Thoracic aorta (tissue), 2 donors: Measurements from ENCODE around the gene ZNF304. TPM values are rescaled to one million over a fixed set of nuclear protein-coding genes. Genes with fewer than 3 reads are reported as not detected.

Source experiments
- ATAC-seq: fragments of 150-250 bp; one replicate; pipeline ENCODE4 v1.8.0; 2017; ENCODE audit warnings: low read depth; ENCODE audit not compliant: insufficient number of reproducible peaks, low FRiP score
- DNase-seq: peaks from one replicate; pipeline ENCODE4 v3.0.0-alpha.2; 2020; ENCODE audit warnings: low spot score
- H3K27ac ChIP-seq, 2 donors: fragments of 200-600 bp; sonication (generic); 1 replicate in 1 of 2; 2 replicates in 1 of 2; pipeline ENCODE4 v1.5.1; 2016; ENCODE audit warnings: mild to moderate bottlenecking in 2 of 2, moderate library complexity in 2 of 2
- H3K27me3 ChIP-seq: fragments of 200-600 bp; sonication (generic); replicated peaks from 2 replicates; pipeline ENCODE4 v1.6.0; 2016; ENCODE audit warnings: mild to moderate bottlenecking; ENCODE audit not compliant: insufficient read depth
- H3K36me3 ChIP-seq: fragments of 200-600 bp; sonication (generic); one replicate; pipeline ENCODE4 v1.5.1; 2016
- H3K4me1 ChIP-seq, 2 donors: fragments of 200-600 bp; sonication (generic); 1 replicate in 1 of 2; 2 replicates in 1 of 2; pipeline versions ENCODE4 v1.5.1 to v1.6.0; 2016; ENCODE audit warnings: low read depth in 2 of 2, mild to moderate bottlenecking in 1 of 2; ENCODE audit not compliant: control insufficient read depth in 1 of 2
- H3K4me3 ChIP-seq: fragments of 200-600 bp; sonication (generic); 2 replicates; pipeline ENCODE4 v1.5.1; 2016; ENCODE audit warnings: mild to moderate bottlenecking
- H3K9me3 ChIP-seq: fragments of 200-600 bp; sonication (generic); 2 replicates; pipeline ENCODE4 v1.5.1; 2016
- total RNA-seq, 2 donors: library from RNA; depleted of rRNA; stranded (reverse); fragments of >200 nt; gene quantifications; one replicate each; pipeline versions ENCODE4 v1.1.0 to v1.2.3, GENCODE V29; 2016
- TF ChIP-seq, protein P1 (sequence below): fragments of 200-600 bp; sonication (generic); IDR thresholded peaks from one replicate; pipeline ENCODE4 v1.5.1; 2019; ENCODE audit warnings: antibody characterized with exemption

Gene ZNF304
- total RNA-seq, 2 donors from 2014 or later = 6.2 to 7.5 TPM

DNA sequence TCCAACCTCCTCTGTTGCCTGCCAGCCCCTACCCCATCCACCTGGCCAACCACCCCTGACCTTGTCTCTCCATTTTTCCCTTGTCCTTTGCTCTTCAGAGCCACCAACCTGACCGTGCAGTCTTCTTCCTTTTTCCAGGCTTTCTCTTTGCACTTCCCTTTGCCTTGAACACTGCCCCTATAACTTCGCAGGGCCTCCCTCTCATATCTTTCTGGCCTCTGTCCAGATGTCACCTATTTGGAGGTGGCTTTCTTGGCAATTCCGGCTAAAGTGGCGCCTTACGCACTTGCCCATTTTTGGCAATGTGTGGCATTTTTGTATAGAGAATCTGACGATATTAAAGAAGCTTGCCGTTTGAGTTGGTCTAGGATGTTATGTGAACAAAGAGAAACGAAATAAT lies 30.0 kb upstream of the ZNF304 start:
- ATAC-seq = no peak

DNA sequence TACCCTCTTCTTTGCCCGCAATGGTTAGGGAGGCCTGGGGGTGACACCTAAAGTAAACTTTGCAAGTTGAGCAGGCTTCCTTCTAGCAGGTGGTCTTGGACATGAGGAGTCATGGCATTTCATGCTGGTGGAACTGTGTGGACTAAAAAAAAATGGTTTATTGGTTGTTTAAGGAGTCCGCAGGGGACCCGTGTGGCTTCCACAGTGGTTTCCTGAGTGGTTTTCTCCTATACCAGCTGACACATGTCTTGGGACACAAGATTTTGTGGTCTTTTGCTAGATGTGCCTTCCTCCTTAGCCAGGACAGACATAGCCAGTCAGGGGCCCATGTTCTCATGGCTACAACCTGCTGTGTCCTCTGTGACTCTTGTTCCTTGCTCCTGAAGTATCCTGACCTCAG lies 29.3 kb upstream of the ZNF304 start:
- DNase-seq (no peak), ATAC-seq (no peak)
- H3K4me1 ChIP-seq = peaks cover 5 to 22% of the 10 kb centered on the region in 2 donors
- peaks cover 18% of the 10 kb centered on the region for H3K9me3 ChIP-seq
- no peak overlapping the region for H3K27ac ChIP-seq
- H3K36me3 ChIP-seq = peaks cover 32% of the 10 kb centered on the region
- TF ChIP-seq, protein P1, sequence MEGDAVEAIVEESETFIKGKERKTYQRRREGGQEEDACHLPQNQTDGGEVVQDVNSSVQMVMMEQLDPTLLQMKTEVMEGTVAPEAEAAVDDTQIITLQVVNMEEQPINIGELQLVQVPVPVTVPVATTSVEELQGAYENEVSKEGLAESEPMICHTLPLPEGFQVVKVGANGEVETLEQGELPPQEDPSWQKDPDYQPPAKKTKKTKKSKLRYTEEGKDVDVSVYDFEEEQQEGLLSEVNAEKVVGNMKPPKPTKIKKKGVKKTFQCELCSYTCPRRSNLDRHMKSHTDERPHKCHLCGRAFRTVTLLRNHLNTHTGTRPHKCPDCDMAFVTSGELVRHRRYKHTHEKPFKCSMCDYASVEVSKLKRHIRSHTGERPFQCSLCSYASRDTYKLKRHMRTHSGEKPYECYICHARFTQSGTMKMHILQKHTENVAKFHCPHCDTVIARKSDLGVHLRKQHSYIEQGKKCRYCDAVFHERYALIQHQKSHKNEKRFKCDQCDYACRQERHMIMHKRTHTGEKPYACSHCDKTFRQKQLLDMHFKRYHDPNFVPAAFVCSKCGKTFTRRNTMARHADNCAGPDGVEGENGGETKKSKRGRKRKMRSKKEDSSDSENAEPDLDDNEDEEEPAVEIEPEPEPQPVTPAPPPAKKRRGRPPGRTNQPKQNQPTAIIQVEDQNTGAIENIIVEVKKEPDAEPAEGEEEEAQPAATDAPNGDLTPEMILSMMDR = no peak
- peak overlapping the region; percentile 97 for H3K4me3 ChIP-seq
- H3K27me3 ChIP-seq = no peaks in the 10 kb centered on the region

More for the DNA sequence above, 30.0 kb upstream of the ZNF304 start:
- TF ChIP-seq, protein P1 = no peak
- H3K9me3 ChIP-seq = peaks cover 13% of the 10 kb centered on the region
- DNase-seq = no peak
- peak overlapping the region; percentile 97 for H3K4me3 ChIP-seq
- peaks cover 5 to 22% of the 10 kb centered on the region in 2 donors for H3K4me1 ChIP-seq
- H3K27me3 ChIP-seq = no peaks in the 10 kb centered on the region
- H3K36me3 ChIP-seq = peaks cover 27% of the 10 kb centered on the region
- H3K27ac ChIP-seq = peak overlapping the region in 1 of 2 donors; percentile 82

DNA sequence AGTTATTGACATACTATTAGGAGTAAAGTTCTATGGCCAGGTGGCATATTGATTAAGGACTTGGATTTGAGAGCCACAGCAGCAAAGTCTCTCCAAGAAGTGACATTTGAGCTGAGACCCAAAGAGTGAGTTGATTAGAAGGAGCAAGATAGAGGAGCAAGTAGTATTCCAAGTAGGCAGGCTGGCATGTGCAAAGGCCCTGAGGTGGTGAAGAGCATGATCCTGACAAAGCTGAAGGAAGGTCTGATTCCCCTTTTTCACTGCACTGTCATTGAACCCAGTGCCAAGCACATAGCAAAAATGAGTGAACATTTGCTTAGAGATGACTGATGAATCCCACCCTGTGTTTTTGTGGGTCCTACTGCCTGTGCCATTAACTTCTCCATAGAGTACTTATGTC lies 26.1 kb upstream of the ZNF304 start:
- H3K4me1 ChIP-seq = peaks cover 5 to 18% of the 10 kb centered on the region in 2 donors
- DNase-seq (no peak), ATAC-seq (no peak)
- TF ChIP-seq, protein P1 = no peak
- no peaks in the 10 kb centered on the region for H3K27me3 ChIP-seq
- H3K27ac ChIP-seq = no peak overlapping the region
- H3K9me3 ChIP-seq = peaks cover 39% of the 10 kb centered on the region
- no peak overlapping the region for H3K4me3 ChIP-seq
- peaks cover 57% of the 10 kb centered on the region for H3K36me3 ChIP-seq

DNA sequence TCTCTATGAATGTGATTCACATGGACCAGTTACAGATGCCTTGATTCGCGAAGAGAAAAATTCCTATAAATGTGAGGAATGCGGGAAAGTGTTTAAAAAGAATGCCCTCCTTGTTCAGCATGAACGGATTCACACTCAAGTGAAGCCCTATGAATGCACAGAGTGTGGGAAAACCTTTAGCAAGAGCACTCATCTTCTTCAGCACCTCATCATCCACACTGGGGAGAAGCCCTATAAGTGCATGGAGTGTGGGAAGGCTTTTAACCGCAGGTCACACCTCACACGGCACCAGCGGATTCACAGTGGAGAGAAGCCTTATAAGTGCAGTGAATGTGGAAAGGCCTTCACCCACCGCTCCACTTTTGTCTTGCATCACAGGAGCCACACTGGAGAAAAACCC lies 23.1 kb upstream of the ZNF304 start:
- H3K27ac ChIP-seq = no peak overlapping the region

DNA sequence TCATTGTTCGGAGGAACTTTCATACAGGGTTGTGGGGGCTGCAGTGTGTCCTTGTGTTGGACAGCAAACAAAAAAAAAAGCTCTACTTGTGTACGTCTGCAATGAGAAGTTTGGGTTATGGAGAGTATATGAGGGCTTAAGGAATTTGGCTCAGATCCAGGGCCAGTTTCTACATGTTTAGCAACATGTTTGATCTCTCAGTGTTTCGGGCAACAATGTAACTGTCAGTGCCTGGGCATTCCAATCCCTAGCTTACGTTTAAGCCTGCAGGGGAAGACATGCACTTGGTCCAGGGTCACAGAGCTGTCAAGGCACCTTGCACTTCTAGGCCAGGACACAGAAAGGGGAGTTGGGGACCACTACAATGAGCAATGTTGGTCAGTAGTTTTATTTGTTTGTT lies 16.9 kb upstream of the ZNF304 start:
- ATAC-seq = no peak
- peaks cover 18% of the 10 kb centered on the region for H3K9me3 ChIP-seq
- no peak overlapping the region for H3K4me3 ChIP-seq
- no peaks in the 10 kb centered on the region for H3K27me3 ChIP-seq
- DNase-seq = no peak
- TF ChIP-seq, protein P1 = no peak
- H3K4me1 ChIP-seq = peaks cover 0 to 7% of the 10 kb centered on the region in 2 donors
- no peak overlapping the region for H3K27ac ChIP-seq
- H3K36me3 ChIP-seq = peaks cover under 1% of the 10 kb centered on the region

More for the DNA sequence above, 23.1 kb upstream of the ZNF304 start:
- Histone ChIP-seq H3K4me1 (no peaks in the 10 kb centered on the region), H3K27me3 (no peaks in the 10 kb centered on the region), H3K9me3 (peaks cover 53% of the 10 kb centered on the region), H3K36me3 (peaks cover 57% of the 10 kb centered on the region), H3K4me3 (peak overlapping the region; percentile 11)
- TF ChIP-seq, protein P1 = no peak
- DNase-seq (no peak), ATAC-seq (no peak)
